Caco-2 (cell line): ENCODE results near the gene EPB41. TPM values are rescaled to one million over a fixed set of nuclear protein-coding genes. Genes with fewer than 3 reads are reported as not detected.

ENCODE experiments used
- BruUV-seq: library from RNA; stranded (reverse); fragments of 400-500 nt; replicated peaks from 2 replicates; lab custom pipeline; 2021; lab: Mats Ljungman, UMichigan
- CTCF ChIA-PET: fragments of 300-600 bp; sonication (Branson Sonifier 250); formaldehyde crosslinking; loops from one replicate; lab custom pipeline; 2022; ENCODE audit warnings: antibody characterized with exemption; lab: Charles Lee
- POLR2A ChIA-PET: fragments of 300-600 bp; sonication (Branson Sonifier 250); formaldehyde crosslinking; loops from one replicate; lab custom pipeline; 2022; ENCODE audit warnings: antibody characterized with exemption; lab: Charles Lee
- DNase-seq, 2 experiments: peaks; one replicate each; pipeline versions ENCODE4 v3.0.0 to v3.0.0-alpha.2; 2020 to 2022
- H3K27me3 ChIP-seq: replicated peaks from 2 replicates; pipeline ENCODE4 v1.6.0; 2011; ENCODE audit warnings: low read length; ENCODE audit not compliant: control insufficient read depth, insufficient read depth
- H3K36me3 ChIP-seq: 2 replicates; pipeline ENCODE4 v1.5.1; 2011; ENCODE audit warnings: low read length; ENCODE audit not compliant: control insufficient read depth, insufficient read depth
- H3K4me1 ChIP-seq: fragments of 250-450 bp; sonication (Bioruptor Pico); 2 replicates; pipeline ENCODE4 v1.5.1; 2020; ENCODE audit warnings: mild to moderate bottlenecking
- H3K4me3 ChIP-seq: 2 replicates; pipeline ENCODE4 v1.5.1; 2011; ENCODE audit warnings: low read depth, mild to moderate bottlenecking, control low read depth, low read length
- H3K9me3 ChIP-seq: fragments of 250-450 bp; sonication (Bioruptor Pico); 2 replicates; pipeline ENCODE4 v1.5.1; 2020; ENCODE audit warnings: mild to moderate bottlenecking, moderate library complexity
- H3K27ac Mint-ChIP-seq: one replicate; pipeline ENCODE4 v1.8.0; 2022; ENCODE audit warnings: mixed read lengths; ENCODE audit not compliant: unreplicated experiment
- H3K27me3 Mint-ChIP-seq: one replicate; pipeline ENCODE4 v1.8.0; 2022; ENCODE audit warnings: mixed read lengths; ENCODE audit not compliant: insufficient read depth, unreplicated experiment
- H3K36me3 Mint-ChIP-seq: one replicate; pipeline ENCODE4 v1.8.0; 2022; ENCODE audit warnings: mild to moderate bottlenecking, mixed read lengths; ENCODE audit not compliant: insufficient read depth, unreplicated experiment
- H3K4me1 Mint-ChIP-seq: one replicate; pipeline ENCODE4 v1.8.0; 2022; ENCODE audit warnings: low read depth, mixed read lengths; ENCODE audit not compliant: unreplicated experiment
- H3K4me3 Mint-ChIP-seq: one replicate; pipeline ENCODE4 v1.8.0; 2022; ENCODE audit warnings: mild to moderate bottlenecking, moderate library complexity, mixed read lengths; ENCODE audit not compliant: unreplicated experiment
- H3K9me3 Mint-ChIP-seq: one replicate; pipeline ENCODE4 v1.8.0; 2022; ENCODE audit warnings: mixed read lengths; ENCODE audit not compliant: unreplicated experiment
- CTCF ChIP-seq, 2 experiments: fragments of 200-600 bp in 1 of 2; IDR thresholded peaks; 1 replicate in 1 of 2; 2 replicates in 1 of 2; pipeline versions ENCODE4 v1.5.1 to v1.8.0; 2011 to 2022; ENCODE audit warnings: antibody characterized with exemption in 1 of 2, control low read depth in 1 of 2, inconsistent platforms in 1 of 2, low read depth in 1 of 2, low read length in 1 of 2, mild to moderate bottlenecking in 1 of 2, moderate library complexity in 1 of 2; ENCODE audit not compliant: insufficient read depth in 1 of 2, severe bottlenecking in 1 of 2, unreplicated experiment in 1 of 2
- intact Hi-C: fragments of 100-400 bp; cut with micrococcal nuclease; formaldehyde crosslinking; loops from one replicate; pipeline ENCODE4 v1.10.0; 2022; ENCODE audit not compliant: unreplicated experiment
- total RNA-seq: library from RNA; stranded (reverse); gene quantifications from 2 replicates; pipeline ENCODE4 v1.2.3, GENCODE V29; 2022

Gene EPB41
- total RNA-seq, 1 experiment from 2014 or later = 29.5 TPM

GRCh38 chr1:28886731-28887418 is 27.5 kb upstream of the EPB41 start:
- Mint-ChIP-seq H3K9me3 (no peaks in the 10 kb centered on the region), H3K27ac (peak overlapping the region; percentile 83), H3K4me1 (peaks cover 24% of the 10 kb centered on the region), H3K4me3 (peak overlapping the region; percentile 80), H3K27me3 (no peaks in the 10 kb centered on the region), H3K36me3 (peaks cover 20% of the 10 kb centered on the region)
- H3K4me1 ChIP-seq = peaks cover 17% of the 10 kb centered on the region
- peak; percentile 86 to 91 for DNase-seq
- no peaks in the 10 kb centered on the region; the same call in 1 of the 2 replicates for H3K36me3 ChIP-seq
- BruUV-seq = no TSS peak
- H3K4me3 ChIP-seq = peak overlapping the region; percentile 45
- TF ChIP-seq CTCF (IDR thresholded peaks at IDR 0.05; ENCODE audit: insufficient read depth in 1 of 2, low read depth in 1 of 2, low read length in 1 of 2, severe bottlenecking in 1 of 2, unreplicated experiment in 1 of 2) = no peak
- intact Hi-C loops = loop anchor here (1.0 kb wide), 1 partner anchor 27 kb away; the partner anchor contains the start of gene EPB41
- no peaks in the 10 kb centered on the region for H3K9me3 ChIP-seq
- POLR2A ChIA-PET = interaction anchor here (0.6 to 1.2 kb wide), 2 partner anchors 27 to 143 kb away, joined by 3 to 9 read pairs; partner anchors contain the start of gene EPB41
- CTCF ChIA-PET = no interaction called here
- no peaks in the 10 kb centered on the region for H3K27me3 ChIP-seq

GRCh38 chr1:28887419-28887834 is 26.9 kb upstream of the EPB41 start:
- no peak for DNase-seq
- no peak for TF ChIP-seq CTCF (IDR thresholded peaks at IDR 0.05; ENCODE audit: insufficient read depth in 1 of 2, low read depth in 1 of 2, low read length in 1 of 2, severe bottlenecking in 1 of 2, unreplicated experiment in 1 of 2)
- no peaks in the 10 kb centered on the region for H3K9me3 Mint-ChIP-seq
- Histone ChIP-seq H3K4me3 (peak overlapping the region; percentile 45), H3K4me1 (peaks cover 14% of the 10 kb centered on the region), H3K36me3 (no peaks in the 10 kb centered on the region; the same call in 1 of the 2 replicates), H3K9me3 (no peaks in the 10 kb centered on the region), H3K27me3 (no peaks in the 10 kb centered on the region)
- intact Hi-C loops = loop anchor here (1.0 kb wide), 1 partner anchor 27 kb away; the partner anchor contains the start of gene EPB41
- peak overlapping the region; percentile 80 for H3K4me3 Mint-ChIP-seq
- CTCF ChIA-PET = no interaction called here
- H3K27ac Mint-ChIP-seq = peak overlapping the region; percentile 83
- BruUV-seq = TSS peak; percentile 33
- H3K4me1 Mint-ChIP-seq = peaks cover 24% of the 10 kb centered on the region
- H3K27me3 Mint-ChIP-seq = no peaks in the 10 kb centered on the region
- POLR2A ChIA-PET = interaction anchor here (0.6 to 1.2 kb wide), 2 partner anchors 27 to 142 kb away, joined by 3 to 9 read pairs; partner anchors contain the start of gene EPB41
- H3K36me3 Mint-ChIP-seq = peaks cover 20% of the 10 kb centered on the region

GRCh38 chr1:28887835-28888682 is 26.3 kb upstream of the EPB41 start:
- Mint-ChIP-seq H3K4me3 (peak overlapping the region; percentile 80), H3K36me3 (peaks cover 20% of the 10 kb centered on the region), H3K27ac (peak overlapping the region; percentile 52), H3K27me3 (no peaks in the 10 kb centered on the region), H3K9me3 (no peaks in the 10 kb centered on the region), H3K4me1 (peaks cover 23% of the 10 kb centered on the region)
- no peaks in the 10 kb centered on the region for H3K27me3 ChIP-seq
- BruUV-seq = no TSS peak
- CTCF ChIA-PET = interaction anchor here (0.7 kb wide), 3 partner anchors 11 to 146 kb away, joined by 3 read pairs; partner anchors contain the start of gene EPB41
- peak overlapping the region; percentile 45 for H3K4me3 ChIP-seq
- H3K36me3 ChIP-seq = no peaks in the 10 kb centered on the region; the same call in 1 of the 2 replicates
- no peak for TF ChIP-seq CTCF (IDR thresholded peaks at IDR 0.05; ENCODE audit: insufficient read depth in 1 of 2, low read depth in 1 of 2, low read length in 1 of 2, severe bottlenecking in 1 of 2, unreplicated experiment in 1 of 2)
- peaks cover 13% of the 10 kb centered on the region for H3K4me1 ChIP-seq
- no peaks in the 10 kb centered on the region for H3K9me3 ChIP-seq
- DNase-seq = peak in 1 of 2 experiments; percentile 22
- POLR2A ChIA-PET = interaction anchor here (0.6 to 1.2 kb wide), 2 partner anchors 26 to 245 kb away, joined by 7 to 9 read pairs; partner anchors contain the start of genes EPB41 and TAF12
- intact Hi-C loops = loop anchor here (1.0 kb wide), 1 partner anchor 26 kb away; the partner anchor contains the start of gene EPB41
